Activated CD8-positive, alpha-beta memory T cell treated with anti-CD3 and anti-CD28 coated beads, Interleukin-2, amount 50 U/mL, for 1 hour (primary cell): ENCODE data around the gene RAB26.
"Not testable (repeated sequence)": the region's sequence is repeated elsewhere in the genome, so short reads cannot be mapped to it uniquely, and the experiment has no call there.

Experiments
- DNase-seq: peaks from one replicate; pipeline ENCODE4 v3.0.0-alpha.2; 2020; ENCODE audit errors: extremely low read depth

RAB26 gene

GRCh38 chr16:2147981-2148671 lies at the start of gene RAB26:
TSS of gene RAB26 (plus strand) at chr16:2148625. CDS start at chr16:2148784, 159 bp downstream.
- no peak for DNase-seq

- DNase-seq: not testable (repeated sequence)
Measured at GRCh38 chr16:2101581-2101980, 46.8 kb upstream of the RAB26 start.

GRCh38 chr16:2102471-2102870 lies 46.0 kb upstream of the RAB26 start:
- DNase-seq: no peak

- DNase-seq: not testable (repeated sequence)
Measured at GRCh38 chr16:2104464-2104863, 44.0 kb upstream of the RAB26 start.

- not testable (repeated sequence) for DNase-seq
Measured at GRCh38 chr16:2105291-2105690, 43.1 kb upstream of the RAB26 start.

- DNase-seq: not testable (repeated sequence)
Measured at GRCh38 chr16:2105769-2106168, 42.7 kb upstream of the RAB26 start.

GRCh38 chr16:2106211-2106610 lies 42.2 kb upstream of the RAB26 start:
- not testable (repeated sequence) for DNase-seq

GRCh38 chr16:2107121-2107790 lies 41.2 kb upstream of the RAB26 start:
- not testable (repeated sequence) for DNase-seq

GRCh38 chr16:2107791-2108125 lies 40.7 kb upstream of the RAB26 start:
- not testable (repeated sequence) for DNase-seq

- not testable (repeated sequence) for DNase-seq
Measured at GRCh38 chr16:2108446-2109270, 39.8 kb upstream of the RAB26 start.

GRCh38 chr16:2109271-2109580 lies 39.2 kb upstream of the RAB26 start:
- not testable (repeated sequence) for DNase-seq

GRCh38 chr16:2109872-2110271 lies 38.6 kb upstream of the RAB26 start:
- DNase-seq: not testable (repeated sequence)

GRCh38 chr16:2110332-2111008 lies 38.0 kb upstream of the RAB26 start:
- not testable (repeated sequence) for DNase-seq

GRCh38 chr16:2111009-2111353 lies 37.4 kb upstream of the RAB26 start:
- not testable (repeated sequence) for DNase-seq

- not testable (repeated sequence) for DNase-seq
Measured at GRCh38 chr16:2111412-2112335, 36.8 kb upstream of the RAB26 start.

- DNase-seq: not testable (repeated sequence)
Measured at GRCh38 chr16:2112539-2113106, 35.8 kb upstream of the RAB26 start.

GRCh38 chr16:2114225-2114624 lies 34.2 kb upstream of the RAB26 start:
- DNase-seq: not testable (repeated sequence)

- not testable (repeated sequence) for DNase-seq
Measured at GRCh38 chr16:2114885-2115590, 33.4 kb upstream of the RAB26 start.

- DNase-seq: no peak
Measured at GRCh38 chr16:2115591-2115973, 32.8 kb upstream of the RAB26 start.

- not testable (repeated sequence) for DNase-seq
Measured at GRCh38 chr16:2116428-2116827, 32.0 kb upstream of the RAB26 start.
